Measurements from ENCODE around the gene CDA.

Gene CDA

GRCh38 chr1:20596106-20596505 lies 7.2 kb downstream of the CDA start:
- no peak for DNase-seq (ENCODE audit: low read depth)
- H3K4me3 ChIP-seq (replicated peaks; ENCODE audit: low read depth, low read length): no peak overlapping the region
- TF ChIP-seq CTCF (IDR thresholded peaks at IDR 0.05; ENCODE audit: low read length, missing control alignments): no peak

GRCh38 chr1:20597650-20598049 lies 8.8 kb downstream of the CDA start:
- no peak overlapping the region for H3K4me3 ChIP-seq (replicated peaks; ENCODE audit: low read depth, low read length)
- TF ChIP-seq CTCF (IDR thresholded peaks at IDR 0.05; ENCODE audit: low read length, missing control alignments): no peak
- no peak for DNase-seq (ENCODE audit: low read depth)

- no peak overlapping the region for H3K4me3 ChIP-seq (replicated peaks; ENCODE audit: low read depth, low read length)
- no peak for DNase-seq (ENCODE audit: low read depth)
- no peak for TF ChIP-seq CTCF (IDR thresholded peaks at IDR 0.05; ENCODE audit: low read length, missing control alignments)
Measured at GRCh38 chr1:20600156-20600555, 11.3 kb downstream of the CDA start.

- H3K4me3 ChIP-seq (replicated peaks; ENCODE audit: low read depth, low read length): no peak overlapping the region
- DNase-seq (ENCODE audit: low read depth): no peak
- TF ChIP-seq CTCF (IDR thresholded peaks at IDR 0.05; ENCODE audit: low read length, missing control alignments): no peak
Measured at GRCh38 chr1:20601129-20601825, 12.4 kb downstream of the CDA start.

- H3K4me3 ChIP-seq (replicated peaks; ENCODE audit: low read depth, low read length): no peak overlapping the region
- DNase-seq (ENCODE audit: low read depth): no peak
- no peak for TF ChIP-seq CTCF (IDR thresholded peaks at IDR 0.05; ENCODE audit: low read length, missing control alignments)
Measured at GRCh38 chr1:20602851-20603450, 14.1 kb downstream of the CDA start.

- H3K4me3 ChIP-seq (replicated peaks; ENCODE audit: low read depth, low read length): no peak overlapping the region
- TF ChIP-seq CTCF (IDR thresholded peaks at IDR 0.05; ENCODE audit: low read length, missing control alignments): no peak
- peak; percentile 71 for DNase-seq (ENCODE audit: low read depth)
Measured at GRCh38 chr1:20603504-20604464, 14.9 kb downstream of the CDA start.
